CD4-positive, alpha-beta T cell (primary cell): Measurements from ENCODE around the gene CHRNA5. TPM values are rescaled to one million over a fixed set of nuclear protein-coding genes. Genes with fewer than 3 reads are reported as not detected.
"Not testable (repeated sequence)": the region's sequence is repeated elsewhere in the genome, so short reads cannot be mapped to it uniquely, and the experiment has no call there.

ENCODE experiments used
- ATAC-seq: fragments of 200-7000 bp; cut with Tn5 transposase; one replicate; pipeline ENCODE4 v1.10.0; 2022; ENCODE audit warnings: mild to moderate bottlenecking; ENCODE audit not compliant: poor library complexity
- CTCF ChIA-PET: fragments of 350-600 bp; sonication (Branson Sonifier 250); formaldehyde crosslinking; loops from one replicate; lab custom pipeline; 2021; ENCODE audit warnings: antibody characterized with exemption, inconsistent platforms; lab: Charles Lee
- POLR2A ChIA-PET: fragments of 350-600 bp; sonication (Branson Sonifier 250); formaldehyde crosslinking; loops from one replicate; lab custom pipeline; 2021; ENCODE audit warnings: antibody characterized with exemption, inconsistent platforms; lab: Charles Lee
- DNase-seq, 14 experiments: peaks; one replicate each; pipeline ENCODE4 v3.0.0-alpha.2; 2013 to 2020; ENCODE audit warnings: mixed read lengths in 2 of 14
- H3K27ac ChIP-seq, 2 donors: one replicate each; pipeline versions ENCODE4 v1.5.1 to v1.7.0; 2013; ENCODE audit warnings: low read length in 2 of 2, low read depth in 1 of 2, mild to moderate bottlenecking in 1 of 2
- H3K27me3 ChIP-seq, 2 experiments: 1 replicate in 1 of 2; 2 replicates in 1 of 2; pipeline versions ENCODE4 v1.6.1 to v1.7.0; 2013; ENCODE audit warnings: low read length in 2 of 2, control low read depth in 1 of 2, mild to moderate bottlenecking in 1 of 2, moderate library complexity in 1 of 2; ENCODE audit not compliant: insufficient read depth in 2 of 2, control insufficient read depth in 1 of 2
- H3K36me3 ChIP-seq: one replicate; pipeline ENCODE4 v1.6.1; 2013; ENCODE audit warnings: low read length, control low read depth; ENCODE audit not compliant: insufficient read depth
- H3K4me1 ChIP-seq: one replicate; pipeline ENCODE4 v1.6.1; 2013; ENCODE audit warnings: low read length, control low read depth; ENCODE audit not compliant: insufficient read depth
- H3K4me3 ChIP-seq: one replicate; pipeline ENCODE4 v1.5.1; 2013; ENCODE audit warnings: mild to moderate bottlenecking, low read length, moderate library complexity
- H3K9me3 ChIP-seq, 2 experiments: 1 replicate in 1 of 2; 2 replicates in 1 of 2; pipeline versions ENCODE4 v1.6.1 to v1.7.0; 2013; ENCODE audit warnings: low read length in 2 of 2, mild to moderate bottlenecking in 2 of 2, control low read depth in 1 of 2, moderate library complexity in 1 of 2; ENCODE audit not compliant: control insufficient read depth in 1 of 2, insufficient read depth in 1 of 2
- H3K27ac Mint-ChIP-seq: one replicate; pipeline ENCODE4 v1.8.0; 2020; ENCODE audit warnings: mixed read lengths
- H3K27me3 Mint-ChIP-seq: one replicate; pipeline ENCODE4 v1.8.0; 2021; ENCODE audit warnings: mixed read lengths
- H3K36me3 Mint-ChIP-seq: one replicate; pipeline ENCODE4 v1.8.0; 2021; ENCODE audit warnings: low read depth, mixed read lengths
- H3K4me1 Mint-ChIP-seq: one replicate; pipeline ENCODE4 v1.8.0; 2021; ENCODE audit warnings: low read depth, mixed read lengths
- H3K4me3 Mint-ChIP-seq: one replicate; pipeline ENCODE4 v1.8.0; 2020; ENCODE audit warnings: mild to moderate bottlenecking, mixed read lengths
- H3K9me3 Mint-ChIP-seq: one replicate; pipeline ENCODE4 v1.8.0; 2020; ENCODE audit warnings: mixed read lengths
- CTCF ChIP-seq: fragments of 200-600 bp; IDR thresholded peaks from one replicate; pipeline ENCODE4 v1.8.0; 2022; ENCODE audit warnings: antibody characterized with exemption, mild to moderate bottlenecking
- intact Hi-C, 2 experiments: fragments of 100-400 bp; cut with DNase I in 1 of 2; cut with micrococcal nuclease in 1 of 2; formaldehyde crosslinking; loops; one replicate each; pipeline versions ENCODE4 v1.15.1 to v1.9.0; 2023 to 2025; cut with DNase I, micrococcal nuclease
- total RNA-seq, 174 experiments: library from RNA in 2 of 174; stranded (reverse) in 2 of 174; gene quantifications; one replicate each; pipeline ENCODE4 v1.2.3 and lab custom pipeline; 2021 to 2026

The CHRNA5 gene
- total RNA-seq, 2 experiments from 2014 or later = 0.25 TPM

GRCh38 chr15:78551902-78552301 lies 13.4 kb upstream of the CHRNA5 start:
- no peak overlapping the region for H3K4me3 ChIP-seq
- no peaks in the 10 kb centered on the region for H3K4me1 Mint-ChIP-seq
- DNase-seq (no peak), ATAC-seq (no peak)
- peaks cover 47% of the 10 kb centered on the region for H3K36me3 Mint-ChIP-seq
- POLR2A ChIA-PET = interaction anchor here (1.0 to 2.4 kb wide), 3 partner anchors 10 to 14 kb away, joined by 4 to 8 read pairs (median 5); partner anchors contain the start of gene PSMA4
- CTCF ChIA-PET = no interaction called here
- H3K27ac Mint-ChIP-seq = no peak overlapping the region
- no peaks in the 10 kb centered on the region for H3K9me3 Mint-ChIP-seq
- H3K36me3 ChIP-seq = peaks cover 40% of the 10 kb centered on the region
- H3K27me3 Mint-ChIP-seq = no peaks in the 10 kb centered on the region
- H3K4me3 Mint-ChIP-seq = no peak overlapping the region
- intact Hi-C loops = no loop called here
- H3K27me3 ChIP-seq = no peaks in the 10 kb centered on the region
- H3K9me3 ChIP-seq = no peaks in the 10 kb centered on the region
- H3K27ac ChIP-seq = no peak overlapping the region
- no peaks in the 10 kb centered on the region for H3K4me1 ChIP-seq
- no peak for TF ChIP-seq CTCF

DNA sequence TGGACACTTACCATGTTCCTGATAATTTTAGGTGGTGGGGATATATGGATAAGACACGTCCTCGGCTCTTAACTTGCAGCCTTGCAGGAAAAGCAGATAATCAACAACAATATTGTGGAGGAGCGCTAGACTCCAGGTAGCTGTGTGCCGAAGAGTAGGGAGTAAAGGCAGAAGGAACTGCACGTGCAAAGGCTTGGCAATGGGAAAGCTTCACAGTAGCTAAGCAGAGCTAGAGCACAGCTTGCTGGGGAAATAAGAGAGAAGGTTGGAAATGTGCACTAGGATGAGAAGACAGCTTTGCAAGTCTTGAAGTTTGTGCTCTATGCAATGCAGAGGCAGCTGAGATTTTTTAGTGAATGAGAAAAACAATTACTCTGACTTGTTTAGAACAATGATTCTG lies 12.7 kb upstream of the CHRNA5 start:
- no peak for TF ChIP-seq CTCF
- Histone ChIP-seq H3K4me3 (no peak overlapping the region), H3K27me3 (no peaks in the 10 kb centered on the region), H3K27ac (no peak overlapping the region), H3K36me3 (peaks cover 33% of the 10 kb centered on the region), H3K9me3 (no peaks in the 10 kb centered on the region), H3K4me1 (no peaks in the 10 kb centered on the region)
- H3K27me3 Mint-ChIP-seq = no peaks in the 10 kb centered on the region
- intact Hi-C loops = no loop called here
- no peak overlapping the region for H3K27ac Mint-ChIP-seq
- H3K36me3 Mint-ChIP-seq = peaks cover 40% of the 10 kb centered on the region
- H3K4me1 Mint-ChIP-seq = no peaks in the 10 kb centered on the region
- no peak overlapping the region for H3K4me3 Mint-ChIP-seq
- H3K9me3 Mint-ChIP-seq = no peaks in the 10 kb centered on the region
- ATAC-seq = no peak
- ChIA-PET POLR2A (interaction anchor here (0.6 to 2.4 kb wide), 3 partner anchors 10 to 1315 kb away, joined by 3 to 8 read pairs (median 5); partner anchors contain the start of gene PSMA4), CTCF (no interaction called here)
- DNase-seq = no peak

- intact Hi-C loops = not testable (repeated sequence)
These were observed 5.1 kb upstream of the CHRNA5 start for GRCh38 chr15:78560201-78560600.

GRCh38 chr15:78561490-78561889 lies 3.8 kb upstream of the CHRNA5 start:
- ChIA-PET CTCF (no interaction called here), POLR2A (no interaction called here)
- H3K4me3 ChIP-seq = no peak overlapping the region
- no peak overlapping the region for H3K27ac ChIP-seq
- Mint-ChIP-seq H3K4me3 (no peak overlapping the region), H3K4me1 (peaks cover 19% of the 10 kb centered on the region), H3K27ac (no peak overlapping the region), H3K27me3 (peaks cover 6% of the 10 kb centered on the region), H3K36me3 (no peaks in the 10 kb centered on the region), H3K9me3 (no peaks in the 10 kb centered on the region)
- no peaks in the 10 kb centered on the region for H3K9me3 ChIP-seq
- no peak for ATAC-seq
- TF ChIP-seq CTCF = no peak
- H3K36me3 ChIP-seq = no peaks in the 10 kb centered on the region
- peaks cover 18% of the 10 kb centered on the region for H3K4me1 ChIP-seq
- intact Hi-C loops = no loop called here
- no peaks in the 10 kb centered on the region for H3K27me3 ChIP-seq
- DNase-seq = no peak

More at GRCh38 chr15:78560201-78560600, 5.1 kb upstream of the CHRNA5 start:
- H3K4me1 Mint-ChIP-seq = peaks cover 11% of the 10 kb centered on the region
- H3K36me3 Mint-ChIP-seq, H3K9me3 Mint-ChIP-seq, H3K4me1 ChIP-seq, ATAC-seq, H3K27me3 Mint-ChIP-seq, H3K9me3 ChIP-seq, H3K27me3 ChIP-seq, POLR2A ChIA-PET, H3K27ac Mint-ChIP-seq, CTCF ChIA-PET, H3K36me3 ChIP-seq, H3K4me3 Mint-ChIP-seq, H3K4me3 ChIP-seq, DNase-seq, H3K27ac ChIP-seq: not testable (repeated sequence)
